ENCODE results near the gene RPP38. TPM values are rescaled to one million over a fixed set of nuclear protein-coding genes. Genes with fewer than 3 reads are reported as not detected.

RPP38 gene
- total and polyA plus RNA-seq, 10 of the 15 experiments (the other 5 are each of a cell fraction or from before 2014, with no cell fraction given), result 13.0 to 40.9 (median 27.2) TPM

DNA sequence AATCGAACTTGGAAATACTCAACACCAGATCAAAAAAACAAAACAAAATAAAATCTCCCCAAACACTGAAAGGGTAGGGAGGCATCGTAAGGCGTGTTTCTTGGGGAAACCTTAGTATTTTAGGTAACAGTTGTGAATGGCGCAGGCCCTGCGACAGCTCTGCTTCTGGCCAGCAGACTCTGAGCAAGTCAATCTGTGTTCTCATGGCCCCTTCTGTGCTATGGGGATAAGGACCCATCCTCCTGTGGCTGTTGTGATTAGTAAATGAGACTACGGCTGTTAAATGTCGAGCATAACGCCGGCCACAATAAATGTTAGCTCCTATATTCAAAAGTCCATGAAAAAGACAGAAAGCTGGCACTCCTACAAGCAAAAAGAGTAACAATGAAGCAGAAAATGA is 27.0 kb downstream of the RPP38 start:
- H3K4me1 ChIP-seq (ENCODE audit: control insufficient read depth, insufficient read depth, low read length), result peaks cover 17% of the 10 kb centered on the region
- H3K9ac ChIP-seq (ENCODE audit: control insufficient read depth, insufficient read depth, low read length), result no peak overlapping the region
- CTCF ChIA-PET, result interaction anchor here (1.0 to 4.8 kb wide), 5 partner anchors 15 to 43 kb away, joined by 3 to 40 read pairs (median 20); no protein-coding TSS in a partner anchor
- RAD21 ChIA-PET (ENCODE audit: unreplicated experiment), result interaction anchor here (1.6 to 4.0 kb wide), 3 partner anchors 18 to 43 kb away, joined by 6 to 48 read pairs (median 39); partner anchors contain the start of gene NMT2
- in situ Hi-C loops (cut with MboI) (no loop called here), intact Hi-C loops (cut with micrococcal nuclease; ENCODE audit: unreplicated experiment) (no loop called here)
- peak overlapping the region; percentile 85 for H3K27ac ChIP-seq (ENCODE audit: control insufficient read depth, insufficient read depth)
- H3K4me2 ChIP-seq (ENCODE audit: control insufficient read depth, insufficient read depth), result no peak overlapping the region
- WGBS (ENCODE audit: insufficient coverage, insufficient replicate concordance, low lambda C conversion rate, missing lambda C conversion rate), result 98% methylated on average over 9 of the region's 9 CpGs
- no peaks in the 10 kb centered on the region for H3K79me2 ChIP-seq (ENCODE audit: control insufficient read depth, insufficient read depth, low read length)
- H3K9me3 ChIP-seq (replicated peaks; ENCODE audit: control insufficient read depth, insufficient read depth, low read length), result no peaks in the 10 kb centered on the region; the same call in 2 of the 3 replicates
- no peaks in the 10 kb centered on the region for H3K27me3 ChIP-seq (replicated peaks in 1 of 2; ENCODE audit: control insufficient read depth in 2 of 2, insufficient read depth in 2 of 2, low read length in 1 of 2)
- H2AFZ ChIP-seq (ENCODE audit: control insufficient read depth, low read depth, low read length), result no peak overlapping the region
- BruUV-seq (replicated peaks), result no TSS peak
- H3K4me3 ChIP-seq, result no peak overlapping the region
- POLR2A ChIA-PET, result interaction anchor here (3.4 kb wide), 1 partner anchor 19 kb away, joined by 40 read pairs; no protein-coding TSS in a partner anchor
- FAIRE-seq, result no peak
- no peak for DNase-seq (ENCODE audit: low read depth, low spot score)
- TF ChIP-seq ETV6 (conservative IDR thresholded peaks at IDR 0.05 in 1 of 2, IDR thresholded peaks at IDR 0.05 in 1 of 2; ENCODE audit: borderline replicate concordance in 1 of 2, low read depth in 1 of 2) (no peak), FOS (IDR thresholded peaks at IDR 0.05; ENCODE audit: borderline replicate concordance, extremely low read depth, insufficient read length) (no peak)
- TF ChIP-seq, protein P1, sequence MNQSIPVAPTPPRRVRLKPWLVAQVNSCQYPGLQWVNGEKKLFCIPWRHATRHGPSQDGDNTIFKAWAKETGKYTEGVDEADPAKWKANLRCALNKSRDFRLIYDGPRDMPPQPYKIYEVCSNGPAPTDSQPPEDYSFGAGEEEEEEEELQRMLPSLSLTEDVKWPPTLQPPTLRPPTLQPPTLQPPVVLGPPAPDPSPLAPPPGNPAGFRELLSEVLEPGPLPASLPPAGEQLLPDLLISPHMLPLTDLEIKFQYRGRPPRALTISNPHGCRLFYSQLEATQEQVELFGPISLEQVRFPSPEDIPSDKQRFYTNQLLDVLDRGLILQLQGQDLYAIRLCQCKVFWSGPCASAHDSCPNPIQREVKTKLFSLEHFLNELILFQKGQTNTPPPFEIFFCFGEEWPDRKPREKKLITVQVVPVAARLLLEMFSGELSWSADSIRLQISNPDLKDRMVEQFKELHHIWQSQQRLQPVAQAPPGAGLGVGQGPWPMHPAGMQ (IDR thresholded peaks at IDR 0.05; ENCODE audit: borderline replicate concordance), result no peak
- TF ChIP-seq, protein P2, sequence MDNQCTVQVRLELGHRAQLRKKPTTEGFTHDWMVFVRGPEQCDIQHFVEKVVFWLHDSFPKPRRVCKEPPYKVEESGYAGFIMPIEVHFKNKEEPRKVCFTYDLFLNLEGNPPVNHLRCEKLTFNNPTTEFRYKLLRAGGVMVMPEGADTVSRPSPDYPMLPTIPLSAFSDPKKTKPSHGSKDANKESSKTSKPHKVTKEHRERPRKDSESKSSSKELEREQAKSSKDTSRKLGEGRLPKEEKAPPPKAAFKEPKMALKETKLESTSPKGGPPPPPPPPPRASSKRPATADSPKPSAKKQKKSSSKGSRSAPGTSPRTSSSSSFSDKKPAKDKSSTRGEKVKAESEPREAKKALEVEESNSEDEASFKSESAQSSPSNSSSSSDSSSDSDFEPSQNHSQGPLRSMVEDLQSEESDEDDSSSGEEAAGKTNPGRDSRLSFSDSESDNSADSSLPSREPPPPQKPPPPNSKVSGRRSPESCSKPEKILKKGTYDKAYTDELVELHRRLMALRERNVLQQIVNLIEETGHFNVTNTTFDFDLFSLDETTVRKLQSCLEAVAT (IDR thresholded peaks at IDR 0.05), result peak; percentile 83
- H4K20me1 ChIP-seq (ENCODE audit: control insufficient read depth, insufficient read depth), result no peaks in the 10 kb centered on the region
- no peak for ATAC-seq
- SMC1A ChIA-PET (ENCODE audit: uncharacterized antibody, unreplicated experiment), result interaction anchor here (1.8 to 9.1 kb wide), 3 partner anchors 16 to 43 kb away, joined by 5 to 127 read pairs (median 36); partner anchors contain the start of gene NMT2
- H3K36me3 ChIP-seq (ENCODE audit: control insufficient read depth in 2 of 2, insufficient read depth in 2 of 2, low read length in 1 of 2), result peaks cover 0 to 2% of the 10 kb centered on the region in 2 experiments; a peak in 3 of 4 replicates
